ENCODE data around the gene BHLHA15.

Gene BHLHA15

GRCh38 chr7:98170966-98171365 is 40.3 kb upstream of the BHLHA15 start:
- Histone ChIP-seq H3K27me3 (ENCODE audit: insufficient read depth, poor library complexity, severe bottlenecking) (no peaks in the 10 kb centered on the region), H3K27ac (replicated peaks) (no peak overlapping the region), H3K4me3 (replicated peaks; ENCODE audit: insufficient read depth, low read length) (no peak overlapping the region)
- no peak for TF ChIP-seq SPI1 (IDR thresholded peaks at IDR 0.05; ENCODE audit: borderline replicate concordance, low read depth)
- TF ChIP-seq CTCF (IDR thresholded peaks at IDR 0.05; ENCODE audit: insufficient read depth, low read length): no peak
- no peak for TF ChIP-seq POLR2AphosphoS5 (IDR thresholded peaks at IDR 0.05; ENCODE audit: low read depth)
- DNase-seq (ENCODE audit: low read depth in 1 of 2, low spot score in 1 of 2): no peak

GRCh38 chr7:98171449-98171848 is 39.8 kb upstream of the BHLHA15 start:
- Histone ChIP-seq H3K4me3 (replicated peaks; ENCODE audit: insufficient read depth, low read length) (no peak overlapping the region), H3K27me3 (ENCODE audit: insufficient read depth, poor library complexity, severe bottlenecking) (no peaks in the 10 kb centered on the region), H3K27ac (replicated peaks) (no peak overlapping the region)
- DNase-seq (ENCODE audit: low read depth in 1 of 2, low spot score in 1 of 2): no peak
- TF ChIP-seq POLR2AphosphoS5 (IDR thresholded peaks at IDR 0.05; ENCODE audit: low read depth) (no peak), CTCF (IDR thresholded peaks at IDR 0.05; ENCODE audit: insufficient read depth, low read length) (no peak), GABPA (IDR thresholded peaks at IDR 0.05; ENCODE audit: low read depth) (no peak), REST (IDR thresholded peaks at IDR 0.05; ENCODE audit: insufficient replicate concordance, low read depth) (no peak), SPI1 (IDR thresholded peaks at IDR 0.05; ENCODE audit: borderline replicate concordance, low read depth) (no peak)

- H3K27ac ChIP-seq (replicated peaks): no peak overlapping the region
- TF ChIP-seq POLR2AphosphoS5 (IDR thresholded peaks at IDR 0.05; ENCODE audit: low read depth): no peak
- TF ChIP-seq REST (IDR thresholded peaks at IDR 0.05; ENCODE audit: insufficient replicate concordance, low read depth): no peak
- TF ChIP-seq SPI1 (IDR thresholded peaks at IDR 0.05; ENCODE audit: borderline replicate concordance, low read depth): no peak
- no peaks in the 10 kb centered on the region for H3K27me3 ChIP-seq (ENCODE audit: insufficient read depth, poor library complexity, severe bottlenecking)
- no peak overlapping the region for H3K4me3 ChIP-seq (replicated peaks; ENCODE audit: insufficient read depth, low read length)
- no peak for DNase-seq (ENCODE audit: low read depth in 1 of 2, low spot score in 1 of 2)
Measured at GRCh38 chr7:98174334-98175259, 36.6 kb upstream of the BHLHA15 start.

GRCh38 chr7:98175260-98175940 is 35.8 kb upstream of the BHLHA15 start:
- no peak overlapping the region for H3K27ac ChIP-seq (replicated peaks)
- TF ChIP-seq SPI1 (IDR thresholded peaks at IDR 0.05; ENCODE audit: borderline replicate concordance, low read depth) (no peak), POLR2AphosphoS5 (IDR thresholded peaks at IDR 0.05; ENCODE audit: low read depth) (no peak), REST (IDR thresholded peaks at IDR 0.05; ENCODE audit: insufficient replicate concordance, low read depth) (no peak), GABPA (IDR thresholded peaks at IDR 0.05; ENCODE audit: low read depth) (no peak), CTCF (IDR thresholded peaks at IDR 0.05; ENCODE audit: insufficient read depth, low read length) (no peak)
- H3K4me3 ChIP-seq (replicated peaks; ENCODE audit: insufficient read depth, low read length): no peak overlapping the region
- no peaks in the 10 kb centered on the region for H3K27me3 ChIP-seq (ENCODE audit: insufficient read depth, poor library complexity, severe bottlenecking)
- DNase-seq (ENCODE audit: low read depth in 1 of 2, low spot score in 1 of 2): no peak

Data from HL-60 (cell line).